GM19023 (cell line): ENCODE results near the gene CFAP300.

ENCODE experiments used
- ATAC-seq: cut with Tn5 transposase; IDR thresholded peaks from one replicate; pipeline ENCODE4 v1.9.1; 2021; ENCODE audit warnings: mild to moderate bottlenecking, moderate library complexity; ENCODE audit not compliant: unreplicated experiment

The CFAP300 gene

GRCh38 chr11:102047305-102047924 is at the start of gene CFAP300:
Gene CFAP300, plus strand, starts transcription at chr11:102047437. Its CDS starts 34 bp downstream, at chr11:102047471.
- ATAC-seq: no peak

GRCh38 chr11:102001657-102002338 is 45.4 kb upstream of the CFAP300 start:
- no peak for ATAC-seq

DNA sequence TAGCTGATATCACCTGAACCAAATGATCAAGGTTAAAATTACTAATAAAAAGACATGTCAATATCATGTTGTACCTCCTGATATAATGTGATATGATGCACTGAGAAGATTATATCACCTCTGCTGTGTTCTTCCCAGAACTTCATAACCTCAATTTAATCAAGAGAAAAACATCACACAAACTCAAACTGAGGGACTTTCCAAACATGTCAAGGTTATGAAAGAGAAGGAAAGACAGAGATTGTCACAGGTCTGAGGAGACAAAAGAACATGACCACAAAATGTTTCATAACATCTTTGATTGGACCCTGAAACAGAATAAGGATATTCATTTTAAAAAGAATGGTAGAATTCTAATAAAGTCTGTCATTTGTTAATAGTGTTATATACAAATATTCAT is 43.0 kb upstream of the CFAP300 start:
- ATAC-seq: no peak

DNA sequence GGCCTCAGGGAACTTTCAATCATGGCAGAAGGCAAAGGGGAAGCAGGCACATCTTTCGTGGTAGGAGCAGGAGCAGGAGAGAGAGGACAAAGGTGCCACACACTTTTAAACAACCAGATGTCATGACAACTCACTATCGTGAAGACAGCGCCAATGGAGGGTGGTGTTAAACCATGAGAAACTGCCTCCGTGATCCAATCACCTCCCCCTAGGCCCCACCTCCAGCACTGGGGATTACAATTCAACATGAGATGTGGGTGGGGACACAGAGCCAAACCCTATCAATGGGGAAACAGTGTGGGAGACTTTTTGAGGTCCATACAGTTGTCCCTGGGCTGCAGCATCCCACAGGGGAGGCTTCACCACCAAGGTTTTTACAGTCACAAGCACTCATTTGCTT is 41.9 kb upstream of the CFAP300 start:
- ATAC-seq: no peak

DNA sequence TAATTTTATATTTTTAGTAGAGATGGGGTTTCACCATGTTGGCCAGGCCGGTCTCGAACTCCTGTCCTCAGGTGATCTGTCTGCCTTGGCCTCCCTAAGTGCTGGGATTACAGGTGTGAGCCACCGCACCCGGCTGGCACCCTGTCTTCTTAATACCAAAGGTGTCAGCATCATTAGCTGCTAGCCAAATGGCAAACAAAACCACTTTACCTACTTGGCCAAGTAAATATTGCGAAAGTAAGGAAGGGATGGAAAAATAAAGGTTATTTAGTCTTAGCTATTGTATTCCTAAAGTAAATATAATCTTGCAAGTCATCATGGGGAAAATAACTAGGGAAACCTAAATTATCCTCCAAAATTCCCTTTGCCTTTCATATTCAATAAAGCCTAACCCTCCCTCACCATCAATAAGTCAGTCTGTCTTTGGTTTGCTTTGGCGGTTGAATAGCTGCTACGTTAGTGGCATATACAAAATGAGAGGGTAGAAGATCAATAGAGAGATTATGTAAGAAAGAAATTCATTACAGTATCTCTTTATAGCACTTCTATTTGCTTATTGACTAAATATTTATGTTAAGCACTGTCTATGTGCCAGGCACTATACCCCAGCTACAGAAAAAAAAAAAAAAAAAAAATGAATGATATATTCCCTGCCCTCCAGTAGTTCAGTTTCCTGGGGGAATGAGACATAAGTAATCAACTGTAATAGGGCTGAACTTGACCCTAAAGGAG is 40.2 kb upstream of the CFAP300 start:
- ATAC-seq: no peak

DNA sequence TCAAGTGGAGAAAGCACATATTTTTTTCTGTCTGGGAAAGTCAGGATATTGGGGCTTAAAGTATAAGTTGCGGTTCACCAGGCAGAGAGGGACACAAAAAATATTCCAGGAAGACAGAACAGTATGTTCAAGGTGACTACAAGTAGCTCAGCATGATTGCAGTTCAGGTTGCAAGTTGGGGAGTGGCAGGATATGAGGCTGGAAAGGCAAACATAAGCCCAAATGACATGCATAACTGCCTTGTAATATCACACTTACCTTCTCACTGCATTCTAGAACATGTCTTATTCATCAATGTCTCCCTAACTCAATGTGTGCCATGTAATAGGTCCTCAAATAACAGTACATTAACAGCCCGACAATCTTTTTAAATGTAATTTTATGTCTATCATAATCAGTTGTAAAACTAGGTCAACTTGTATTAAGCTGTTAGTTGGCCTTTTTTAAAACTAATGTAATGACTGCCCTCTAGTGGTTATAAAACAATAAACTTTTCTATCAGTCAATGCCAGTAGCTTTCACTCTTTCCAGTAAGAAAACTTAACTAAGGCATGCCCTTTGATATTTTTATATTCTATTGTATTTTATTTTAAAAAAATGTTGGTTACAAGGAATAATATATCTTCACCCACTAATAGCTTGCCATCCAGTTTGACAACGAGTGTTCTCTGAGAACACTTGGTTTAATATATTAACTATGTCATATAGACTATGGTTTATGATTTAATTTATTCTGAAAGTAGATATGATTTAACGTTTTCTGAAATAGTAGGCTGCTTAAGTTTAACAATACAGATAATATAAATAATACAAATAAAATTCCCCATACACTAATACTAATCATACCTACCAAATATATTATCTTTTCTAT is 39.4 kb upstream of the CFAP300 start:
- no peak for ATAC-seq

DNA sequence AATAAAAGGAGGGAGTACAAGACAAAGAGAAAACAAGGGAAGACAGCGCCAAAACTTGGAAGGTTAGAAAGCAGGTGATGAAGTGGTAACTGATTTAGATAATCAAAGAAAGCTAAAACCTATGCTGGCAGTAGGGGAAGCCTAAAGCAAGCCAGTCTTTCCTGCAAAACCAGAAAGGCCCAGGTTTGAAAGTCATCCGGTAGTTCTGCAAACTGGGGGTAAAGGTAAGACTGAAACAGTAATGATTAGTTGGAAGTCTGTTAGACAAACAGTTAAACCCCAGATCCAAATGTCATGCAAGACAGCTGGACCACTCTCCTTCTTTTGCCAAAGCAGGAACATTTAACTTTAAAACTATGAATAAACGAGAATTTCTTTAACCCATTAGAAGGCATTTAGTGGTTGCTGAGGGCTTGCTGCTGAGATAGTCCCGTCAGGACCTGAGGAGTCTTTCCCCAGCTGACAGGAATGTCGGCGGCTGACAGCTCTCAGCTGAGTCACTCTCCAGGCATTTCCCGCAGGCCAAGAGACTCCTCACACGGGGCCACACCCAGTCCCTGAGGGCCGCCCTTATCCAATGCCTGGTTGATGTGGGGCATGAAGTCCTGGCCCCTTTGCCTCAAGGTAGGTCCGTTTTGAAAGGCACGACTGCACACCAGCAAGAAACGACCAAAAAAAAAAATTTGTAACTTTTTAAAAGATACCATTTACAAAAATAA is 36.3 kb upstream of the CFAP300 start:
- ATAC-seq: no peak

DNA sequence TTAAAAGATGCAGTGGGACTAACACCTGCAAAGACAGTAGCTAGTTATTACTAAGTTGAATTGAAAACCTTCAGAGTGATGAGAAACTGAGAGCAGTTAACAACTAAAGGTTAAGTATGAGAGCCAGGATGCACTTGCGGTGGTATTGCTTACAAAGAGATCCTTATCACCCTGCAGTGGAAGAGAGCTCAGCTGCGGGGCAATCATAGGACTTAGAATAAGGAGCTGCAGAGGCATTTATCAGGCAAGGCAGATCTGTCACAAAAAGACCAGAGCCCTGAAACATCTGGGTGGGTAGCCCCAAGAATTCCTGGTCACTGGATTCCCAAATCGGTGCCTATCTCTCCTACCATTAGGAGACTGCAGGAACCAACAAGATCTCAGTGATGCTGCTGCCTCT is 34.3 kb upstream of the CFAP300 start:
- no peak for ATAC-seq

DNA sequence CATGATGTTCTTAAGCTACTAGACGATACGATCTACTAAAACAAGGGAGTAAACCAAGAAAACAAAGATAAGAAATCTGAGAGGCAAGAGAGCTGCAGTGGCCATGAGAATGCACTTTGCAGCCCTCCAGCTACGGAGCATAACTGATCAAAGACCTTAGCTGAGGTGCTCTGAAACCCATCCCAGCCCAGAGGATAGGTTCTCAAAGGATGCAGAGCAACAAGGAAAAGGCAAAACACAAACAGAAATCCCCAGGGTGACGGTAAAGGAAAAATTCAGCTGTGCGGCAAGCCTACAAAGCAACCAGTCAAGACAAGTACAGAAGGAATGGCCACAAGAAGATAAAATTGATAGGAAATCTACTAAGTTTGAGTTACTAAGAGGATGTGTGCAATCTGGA is 32.5 kb upstream of the CFAP300 start:
- no peak for ATAC-seq

GRCh38 chr11:102017026-102017425 is 30.2 kb upstream of the CFAP300 start:
- no peak for ATAC-seq

DNA sequence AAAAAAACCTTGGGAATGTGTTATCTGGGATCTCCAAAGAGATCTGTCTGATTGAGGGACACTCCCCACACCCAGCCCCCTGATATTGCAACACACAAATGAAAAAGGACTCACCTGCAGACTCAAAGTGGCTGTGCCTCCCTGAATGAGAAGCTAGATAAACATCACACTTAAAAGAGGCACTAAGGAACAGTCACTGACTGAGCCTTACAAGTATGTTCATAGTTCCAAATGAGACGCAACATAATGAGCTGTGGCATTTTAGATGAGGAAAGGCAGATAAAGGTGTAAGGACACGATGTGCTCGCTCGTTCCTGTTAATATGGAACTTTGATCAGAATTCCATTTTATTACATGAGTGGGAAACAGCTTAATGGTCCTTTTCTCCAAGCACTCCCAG is 21.0 kb upstream of the CFAP300 start:
- no peak for ATAC-seq

- no peak for ATAC-seq
Observed at GRCh38 chr11:102026959-102027358, 20.3 kb upstream of the CFAP300 start.

DNA sequence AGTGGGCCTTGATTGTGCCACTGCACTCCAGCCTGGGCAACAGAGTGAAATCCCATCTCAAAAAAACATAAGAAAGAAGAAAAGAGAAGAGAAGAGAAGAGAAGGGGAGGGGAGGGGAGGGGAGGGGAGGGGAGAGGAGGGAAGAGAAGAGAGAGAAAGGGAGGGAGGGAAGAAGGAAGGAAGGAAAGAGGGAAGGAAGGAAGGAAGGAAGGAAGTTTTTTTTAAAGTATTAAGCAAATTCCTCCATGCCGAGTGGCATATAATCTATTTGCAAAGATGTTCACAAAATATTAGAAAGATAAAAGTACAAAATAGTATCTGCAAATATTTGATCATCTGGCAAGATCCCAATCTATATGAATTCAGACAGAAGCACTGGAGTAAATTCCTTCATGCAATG is 10.5 kb upstream of the CFAP300 start:
- no peak for ATAC-seq

- ATAC-seq: no peak
Observed at GRCh38 chr11:102046841-102047240, 396 bp upstream of the CFAP300 start.

- no peak for ATAC-seq
Observed at GRCh38 chr11:102050927-102051575, 3.8 kb downstream of the CFAP300 start.

DNA sequence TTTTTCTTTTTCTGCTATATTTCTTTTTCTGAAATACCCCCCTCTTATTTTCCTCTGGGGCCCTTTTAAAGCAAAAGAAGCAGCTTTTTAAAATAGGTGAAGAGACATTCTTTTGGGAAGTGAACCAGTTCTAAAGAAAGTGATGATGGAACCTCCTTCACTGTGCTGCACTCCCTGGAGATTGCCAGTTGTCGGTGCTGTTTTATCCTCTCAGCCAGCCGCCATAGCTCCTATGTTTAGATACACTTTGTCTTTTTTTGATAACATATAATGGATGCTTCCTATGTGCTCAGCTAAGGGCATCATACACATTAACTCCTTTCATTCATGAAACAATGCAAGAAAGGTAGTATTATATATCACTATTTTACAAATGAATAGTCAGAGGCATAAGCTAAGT is 14.0 kb downstream of the CFAP300 start:
- ATAC-seq: no peak

DNA sequence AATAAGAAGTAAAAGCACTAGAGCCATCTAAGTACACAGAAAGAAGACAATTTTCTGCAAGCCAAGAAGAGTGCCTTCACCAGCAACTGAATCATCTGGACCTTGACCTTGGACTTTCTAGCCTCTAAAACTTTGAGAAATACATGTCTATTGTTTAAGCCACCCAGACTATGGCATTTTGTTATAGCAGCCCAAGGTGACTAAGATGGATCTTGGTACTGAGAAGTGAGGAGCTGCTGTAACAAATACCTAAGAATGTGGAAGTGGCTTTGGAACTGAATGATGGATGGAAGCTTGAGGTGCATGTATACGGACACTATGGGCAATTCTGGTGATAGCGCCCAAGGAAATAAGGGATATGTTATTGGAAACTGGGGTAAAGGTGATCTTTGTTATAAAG is 14.9 kb downstream of the CFAP300 start:
- no peak for ATAC-seq

DNA sequence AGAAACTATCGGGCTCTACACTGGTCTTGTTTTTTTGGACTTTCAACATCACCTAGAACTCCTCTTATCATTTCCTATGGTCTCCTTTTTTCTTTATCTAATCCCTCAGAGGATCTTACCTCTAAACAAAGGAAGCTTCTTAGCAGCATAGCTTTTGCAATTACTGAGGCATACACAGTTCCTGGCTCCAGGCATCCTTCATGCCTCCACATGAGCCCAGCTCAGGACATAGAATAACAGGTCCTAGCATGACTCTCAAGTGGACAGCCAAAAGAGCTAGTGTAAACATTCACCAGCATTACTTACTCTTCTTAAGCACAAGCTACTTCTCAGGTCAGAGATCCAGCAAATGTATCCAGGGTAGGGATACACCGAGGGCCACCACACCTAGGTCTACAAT is 17.1 kb downstream of the CFAP300 start:
- no peak for ATAC-seq

GRCh38 chr11:102070766-102071165 is 23.5 kb downstream of the CFAP300 start:
- no peak for ATAC-seq
